OCI-LY3 (cell line): ENCODE results near the gene PKP3.
"Not testable (repeated sequence)": the region's sequence is repeated elsewhere in the genome, so short reads cannot be mapped to it uniquely, and the experiment has no call there.

Source experiments
- H2AFZ ChIP-seq: fragments of 200-600, 300-600 bp; shearing (Covaris generic); 2 replicates; pipeline ENCODE4 v1.6.0; 2014; ENCODE audit warnings: antibody characterized with exemption, low read depth, low read length
- H3K27ac ChIP-seq: fragments of 200-600, 300-600 bp; sonication (generic); 2 replicates; pipeline ENCODE4 v1.5.1; 2014; ENCODE audit warnings: mild to moderate bottlenecking, low read length, moderate library complexity, mixed read lengths
- H3K27me3 ChIP-seq: fragments of 200-600, 300-600 bp; sonication (generic); 2 replicates; pipeline ENCODE4 v1.6.1; 2014; ENCODE audit warnings: low read depth, low read length, mixed read lengths
- H3K36me3 ChIP-seq: fragments of 200-600, 300-600 bp; sonication (generic); replicated peaks from 2 replicates; pipeline ENCODE3; 2014; ENCODE audit warnings: low read depth, low read length, mixed read lengths
- H3K4me1 ChIP-seq: fragments of 300-600, 200-600 bp; sonication (generic); 2 replicates; pipeline ENCODE4 v1.6.1; 2014; ENCODE audit warnings: low read length, mixed read lengths
- H3K4me2 ChIP-seq: fragments of 200-600, 300-600 bp; sonication (generic); 2 replicates; pipeline ENCODE4 v1.6.1; 2014; ENCODE audit warnings: low read length, mixed read lengths
- H3K4me3 ChIP-seq: fragments of 300-600, 200-600 bp; sonication (generic); 2 replicates; pipeline ENCODE4 v1.5.1; 2014; ENCODE audit warnings: antibody characterized with exemption, mild to moderate bottlenecking, low read length, moderate library complexity
- H3K79me2 ChIP-seq: fragments of 300-600, 200-600 bp; shearing (Covaris generic); 2 replicates; pipeline ENCODE4 v1.6.1; 2014; ENCODE audit warnings: mild to moderate bottlenecking, low read length, mixed read lengths
- H3K9ac ChIP-seq: fragments of 300-600, 200-600 bp; shearing (Covaris generic); 2 replicates; pipeline ENCODE4 v1.6.0; 2014; ENCODE audit warnings: mild to moderate bottlenecking, low read length, moderate library complexity
- H3K9me3 ChIP-seq: fragments of 200-600, 300-600 bp; shearing (Covaris generic); 2 replicates; pipeline ENCODE4 v1.6.1; 2014; ENCODE audit warnings: low read length, mixed read lengths; ENCODE audit not compliant: insufficient read depth
- H4K20me1 ChIP-seq: fragments of 200-600, 300-600 bp; sonication (generic); 2 replicates; pipeline ENCODE4 v1.6.1; 2016; ENCODE audit warnings: low read length, mixed read lengths; ENCODE audit not compliant: insufficient read depth
- CTCF ChIP-seq: fragments of 200-600, 300-600 bp; sonication (generic); IDR thresholded peaks from 2 replicates; pipeline ENCODE4 v1.5.1; 2014; ENCODE audit warnings: antibody characterized with exemption, low read length, low read depth
- EZH2phosphoT487 ChIP-seq: fragments of 200-600 bp; shearing (Covaris generic); IDR thresholded peaks from 2 replicates; pipeline ENCODE4 v1.6.1; 2018; ENCODE audit warnings: antibody characterized with exemption, mixed run types, low read depth

The PKP3 gene

GRCh38 chr11:362642-363442 lies 31.2 kb upstream of the PKP3 start:
- no peak for TF ChIP-seq CTCF
- TF ChIP-seq EZH2phosphoT487: no peak
- no peak overlapping the region for H3K27ac ChIP-seq
- H3K9me3 ChIP-seq: no peaks in the 10 kb centered on the region
- H2AFZ ChIP-seq: no peak overlapping the region
- H3K4me2 ChIP-seq: no peak overlapping the region
- H3K4me1 ChIP-seq: peaks cover 5% of the 10 kb centered on the region
- no peaks in the 10 kb centered on the region for H3K79me2 ChIP-seq
- no peaks in the 10 kb centered on the region for H4K20me1 ChIP-seq
- 0 out of 2 replicates have a peak, but pooled peaks cover 2% of the 10 kb centered on the region for H3K27me3 ChIP-seq
- H3K36me3 ChIP-seq: no peaks in the 10 kb centered on the region
- no peak overlapping the region for H3K9ac ChIP-seq
- H3K4me3 ChIP-seq: no peak overlapping the region

GRCh38 chr11:363443-363805 lies 30.6 kb upstream of the PKP3 start:
- not testable (repeated sequence) for H3K9me3 ChIP-seq, H3K4me3 ChIP-seq, H4K20me1 ChIP-seq, H3K9ac ChIP-seq, H3K36me3 ChIP-seq, H3K79me2 ChIP-seq, H2AFZ ChIP-seq, H3K27ac ChIP-seq, H3K27me3 ChIP-seq, H3K4me1 ChIP-seq, H3K4me2 ChIP-seq

GRCh38 chr11:363948-364761 lies 29.9 kb upstream of the PKP3 start:
- peak overlapping the region; percentile 75 for H3K4me3 ChIP-seq
- H3K4me2 ChIP-seq: peak overlapping the region; percentile 90
- H3K36me3 ChIP-seq: no peaks in the 10 kb centered on the region
- H2AFZ ChIP-seq: no peak overlapping the region
- TF ChIP-seq CTCF (peak; percentile 61), EZH2phosphoT487 (no peak)
- H3K9ac ChIP-seq: peak overlapping the region; percentile 65
- H3K4me1 ChIP-seq: peaks cover 5% of the 10 kb centered on the region
- no peaks in the 10 kb centered on the region for H3K9me3 ChIP-seq
- no peak overlapping the region for H3K27ac ChIP-seq
- no peaks in the 10 kb centered on the region for H4K20me1 ChIP-seq
- H3K27me3 ChIP-seq: 0 out of 2 replicates have a peak, but pooled peaks cover 2% of the 10 kb centered on the region
- no peaks in the 10 kb centered on the region for H3K79me2 ChIP-seq

- Histone ChIP-seq H4K20me1 (no peaks in the 10 kb centered on the region), H3K9me3 (no peaks in the 10 kb centered on the region)
These were observed 28.9 kb upstream of the PKP3 start for GRCh38 chr11:364991-365725.

More at GRCh38 chr11:364991-365725, 28.9 kb upstream of the PKP3 start:
- Histone ChIP-seq H3K36me3 (no peaks in the 10 kb centered on the region), H3K4me2 (no peak overlapping the region), H3K4me1 (peaks cover 5% of the 10 kb centered on the region), H3K4me3 (no peak overlapping the region), H3K79me2 (no peaks in the 10 kb centered on the region), H2AFZ (no peak overlapping the region), H3K27me3 (no peaks in the 10 kb centered on the region), H3K27ac (no peak overlapping the region), H3K9ac (no peak overlapping the region)
- TF ChIP-seq CTCF: no peak
- TF ChIP-seq EZH2phosphoT487: no peak
